A673 (cell line): ENCODE measurements around the gene LUC7L. TPM values are rescaled to one million over a fixed set of nuclear protein-coding genes. Genes with fewer than 3 reads are reported as not detected.

Source experiments
- BruUV-seq: library from RNA; stranded (reverse); fragments of 400-500 nt; replicated peaks from 2 replicates; lab custom pipeline; 2021; lab: Mats Ljungman, UMichigan
- CTCF ChIA-PET: fragments of 300-600 bp; sonication (Branson Sonifier 250); formaldehyde crosslinking; loops from one replicate; lab custom pipeline; 2022; ENCODE audit warnings: antibody characterized with exemption; lab: Charles Lee
- POLR2A ChIA-PET: fragments of 300-600 bp; sonication (Branson Sonifier 250); formaldehyde crosslinking; loops from one replicate; lab custom pipeline; 2022; ENCODE audit warnings: antibody characterized with exemption; ENCODE audit not compliant: low non-redundant PET; lab: Charles Lee
- DNase-seq: peaks from one replicate; pipeline ENCODE4 v3.0.0-alpha.2; 2015; ENCODE audit warnings: low spot score
- H3K27ac ChIP-seq: fragments of 200-600 bp; sonication (generic); 2 replicates; pipeline ENCODE4 v1.5.1; 2016; ENCODE audit warnings: mixed run types, low read depth, mild to moderate bottlenecking, mixed read lengths, antibody characterized with exemption, low read length; ENCODE audit not compliant: poor library complexity, severe bottlenecking
- H3K27me3 ChIP-seq: fragments of 200-600 bp; sonication (generic); replicated peaks from 2 replicates; pipeline ENCODE4 v1.6.1; 2017; ENCODE audit warnings: mixed run types, low read depth, mild to moderate bottlenecking, mixed read lengths, antibody characterized with exemption, low read length; ENCODE audit not compliant: insufficient read depth, poor library complexity
- H3K36me3 ChIP-seq: fragments of 200-600 bp; sonication (generic); 2 replicates; pipeline ENCODE4 v1.6.1; 2016; ENCODE audit warnings: mixed run types, mild to moderate bottlenecking, mixed read lengths, antibody characterized with exemption, low read length; ENCODE audit not compliant: insufficient read depth, poor library complexity, severe bottlenecking
- H3K4me1 ChIP-seq: fragments of 200-600 bp; sonication (generic); 2 replicates; pipeline ENCODE4 v1.6.1; 2017; ENCODE audit warnings: mixed run types, mild to moderate bottlenecking, mixed read lengths, antibody characterized with exemption, low read length; ENCODE audit not compliant: insufficient read depth, poor library complexity, severe bottlenecking
- H3K4me3 ChIP-seq: fragments of 200-600 bp; sonication (generic); 2 replicates; pipeline ENCODE4 v1.5.1; 2016; ENCODE audit warnings: low read depth, mixed run types, mild to moderate bottlenecking, mixed read lengths, low read length; ENCODE audit not compliant: poor library complexity, severe bottlenecking
- H3K9me3 ChIP-seq: fragments of 200-600 bp; sonication (generic); 2 replicates; pipeline ENCODE4 v1.6.1; 2016; ENCODE audit warnings: mixed run types, low read depth, mild to moderate bottlenecking, mixed read lengths, antibody characterized with exemption, low read length; ENCODE audit not compliant: poor library complexity, severe bottlenecking
- EZH2 ChIP-seq: fragments of 200-600 bp; sonication (generic); IDR thresholded peaks from 2 replicates; pipeline ENCODE4 v1.6.1; 2017; ENCODE audit warnings: borderline replicate concordance, low read depth, mild to moderate bottlenecking, mixed read lengths, antibody characterized with exemption, low read length; ENCODE audit not compliant: poor library complexity, severe bottlenecking
- intact Hi-C: fragments of 100-400 bp; cut with micrococcal nuclease; formaldehyde crosslinking; loops from one replicate; pipeline ENCODE4 v1.10.0; 2022; ENCODE audit not compliant: unreplicated experiment
- total RNA-seq: library from RNA; stranded (reverse); gene quantifications from 2 replicates; pipeline ENCODE4 v1.2.3, GENCODE V29; 2021
- TF ChIP-seq, protein P1 (sequence below): fragments of 300-800, 200-600 bp; sonication (generic); conservative IDR thresholded peaks from 2 replicates; pipeline ENCODE4 v1.5.1; 2017; ENCODE audit warnings: low read depth, mild to moderate bottlenecking, antibody characterized with exemption, low read length, moderate library complexity, mixed read lengths

LUC7L gene
- total RNA-seq, 1 experiment from 2014 or later = 152 TPM

- H3K9me3 ChIP-seq = no peaks in the 10 kb centered on the region
- no peaks in the 10 kb centered on the region for H3K4me1 ChIP-seq
- no peak overlapping the region for H3K4me3 ChIP-seq
- DNase-seq = no peak
- H3K27me3 ChIP-seq = no peaks in the 10 kb centered on the region
- peaks cover 14% of the 10 kb centered on the region for H3K36me3 ChIP-seq
- intact Hi-C loops = no loop called here
- BruUV-seq = no TSS peak
- no peak overlapping the region for H3K27ac ChIP-seq
- TF ChIP-seq, protein P1, sequence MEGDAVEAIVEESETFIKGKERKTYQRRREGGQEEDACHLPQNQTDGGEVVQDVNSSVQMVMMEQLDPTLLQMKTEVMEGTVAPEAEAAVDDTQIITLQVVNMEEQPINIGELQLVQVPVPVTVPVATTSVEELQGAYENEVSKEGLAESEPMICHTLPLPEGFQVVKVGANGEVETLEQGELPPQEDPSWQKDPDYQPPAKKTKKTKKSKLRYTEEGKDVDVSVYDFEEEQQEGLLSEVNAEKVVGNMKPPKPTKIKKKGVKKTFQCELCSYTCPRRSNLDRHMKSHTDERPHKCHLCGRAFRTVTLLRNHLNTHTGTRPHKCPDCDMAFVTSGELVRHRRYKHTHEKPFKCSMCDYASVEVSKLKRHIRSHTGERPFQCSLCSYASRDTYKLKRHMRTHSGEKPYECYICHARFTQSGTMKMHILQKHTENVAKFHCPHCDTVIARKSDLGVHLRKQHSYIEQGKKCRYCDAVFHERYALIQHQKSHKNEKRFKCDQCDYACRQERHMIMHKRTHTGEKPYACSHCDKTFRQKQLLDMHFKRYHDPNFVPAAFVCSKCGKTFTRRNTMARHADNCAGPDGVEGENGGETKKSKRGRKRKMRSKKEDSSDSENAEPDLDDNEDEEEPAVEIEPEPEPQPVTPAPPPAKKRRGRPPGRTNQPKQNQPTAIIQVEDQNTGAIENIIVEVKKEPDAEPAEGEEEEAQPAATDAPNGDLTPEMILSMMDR = no peak
- TF ChIP-seq EZH2 = no peak
- ChIA-PET CTCF (no interaction called here), POLR2A (no interaction called here)
These were observed 35.2 kb upstream of the LUC7L start for GRCh38 chr16:264440-264951.

GRCh38 chr16:263944-264343 is 34.7 kb upstream of the LUC7L start:
- TF ChIP-seq, protein P1 = no peak
- no peak for TF ChIP-seq EZH2
- intact Hi-C loops = no loop called here
- DNase-seq = no peak
- Histone ChIP-seq H3K27ac (no peak overlapping the region), H3K9me3 (no peaks in the 10 kb centered on the region), H3K36me3 (peaks cover 14% of the 10 kb centered on the region), H3K27me3 (no peaks in the 10 kb centered on the region), H3K4me1 (no peaks in the 10 kb centered on the region), H3K4me3 (no peak overlapping the region)
- BruUV-seq = no TSS peak
- POLR2A ChIA-PET = no interaction called here
- CTCF ChIA-PET = no interaction called here

DNA sequence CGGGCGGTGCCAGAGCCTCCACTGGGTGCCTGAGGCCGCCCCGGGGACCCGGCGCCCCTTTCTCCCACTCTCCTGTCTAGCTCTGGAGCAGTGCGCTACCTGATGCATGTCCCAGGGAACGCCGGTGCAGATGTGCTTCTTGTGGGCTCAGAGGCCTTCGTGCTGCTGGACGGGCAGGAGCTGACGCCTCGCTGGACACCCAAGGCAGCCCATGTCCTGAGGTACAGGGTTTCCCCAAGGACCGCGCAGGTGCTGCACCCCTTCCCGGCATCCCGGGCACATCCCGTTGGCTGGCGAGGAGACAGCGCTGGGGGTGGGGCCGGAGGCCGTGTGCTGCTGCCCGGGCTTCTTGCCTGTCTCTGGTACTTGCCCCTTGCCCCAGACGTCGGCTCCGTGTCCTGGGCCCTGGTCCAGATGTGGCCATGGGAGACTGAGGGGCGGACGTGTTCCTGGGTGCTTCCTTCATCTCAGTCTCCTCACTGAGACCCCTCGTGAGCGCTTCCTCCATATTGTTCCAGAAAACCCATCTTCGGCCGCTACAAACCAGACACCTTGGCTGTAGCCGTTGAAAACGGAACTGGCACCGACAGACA is 34.0 kb upstream of the LUC7L start:
- intact Hi-C loops = no loop called here
- Histone ChIP-seq H3K9me3 (no peaks in the 10 kb centered on the region), H3K27ac (no peak overlapping the region), H3K4me1 (no peaks in the 10 kb centered on the region), H3K36me3 (peaks cover 14% of the 10 kb centered on the region), H3K27me3 (no peaks in the 10 kb centered on the region), H3K4me3 (no peak overlapping the region)
- DNase-seq = no peak
- TF ChIP-seq EZH2 = no peak
- TF ChIP-seq, protein P1 = no peak
- POLR2A ChIA-PET = no interaction called here
- CTCF ChIA-PET = no interaction called here
- no TSS peak for BruUV-seq
